Panc1 (cell line): ENCODE data around the gene HSD17B10. TPM values are rescaled to one million over a fixed set of nuclear protein-coding genes. Genes with fewer than 3 reads are reported as not detected.

Source experiments
- ATAC-seq: fragments of 200-7000 bp; cut with Tn5 transposase; 2 replicates; pipeline ENCODE4 v1.9.1; 2020; ENCODE audit warnings: mild to moderate bottlenecking, moderate library complexity
- BruUV-seq: library from RNA; stranded (reverse); fragments of 400-500 nt; replicated peaks from 2 replicates; lab custom pipeline; 2021; lab: Mats Ljungman, UMichigan
- CTCF ChIA-PET: fragments of 300-600 bp; sonication (Branson Sonifier 250); formaldehyde crosslinking; loops from one replicate; lab custom pipeline; 2022; ENCODE audit warnings: antibody characterized with exemption; lab: Charles Lee
- POLR2A ChIA-PET: fragments of 300-600 bp; sonication (Branson Sonifier 250); formaldehyde crosslinking; loops from one replicate; lab custom pipeline; 2022; ENCODE audit warnings: antibody characterized with exemption; lab: Charles Lee
- DNase-seq: peaks from one replicate; pipeline ENCODE4 v3.0.0-alpha.2; 2010; ENCODE audit warnings: low read depth, low spot score
- H3K27ac ChIP-seq: 2 replicates; pipeline ENCODE4 v1.5.1; 2011; ENCODE audit warnings: mild to moderate bottlenecking, low read length, inconsistent platforms
- H3K27me3 ChIP-seq: fragments of 200-500 bp; sonication (Bioruptor generic); 2 replicates; pipeline ENCODE4 v1.6.0; 2014; ENCODE audit warnings: low read length, inconsistent platforms; ENCODE audit not compliant: control insufficient read depth, insufficient read depth
- H3K36me3 ChIP-seq: fragments of 200-500 bp; sonication (Bioruptor generic); 2 replicates; pipeline ENCODE4 v1.5.1; 2014; ENCODE audit warnings: inconsistent platforms, mild to moderate bottlenecking, low read length, moderate library complexity; ENCODE audit not compliant: control insufficient read depth, insufficient read depth
- H3K4me1 ChIP-seq: 2 replicates; pipeline ENCODE4 v1.5.1; 2011; ENCODE audit warnings: inconsistent platforms, mild to moderate bottlenecking, low read length, moderate library complexity; ENCODE audit not compliant: control insufficient read depth, insufficient read depth
- H3K4me3 ChIP-seq, 2 experiments: 2 replicates each; pipeline ENCODE4 v1.5.1; 2011 to 2012; ENCODE audit warnings: low read depth in 2 of 2, low read length in 2 of 2, mild to moderate bottlenecking in 2 of 2, inconsistent platforms in 1 of 2, moderate library complexity in 1 of 2
- H3K9me3 ChIP-seq: fragments of 200-500 bp; sonication (Bioruptor generic); 2 replicates; pipeline ENCODE4 v1.5.1; 2014; ENCODE audit warnings: low read depth, mild to moderate bottlenecking, inconsistent platforms, low read length, moderate library complexity; ENCODE audit not compliant: control insufficient read depth, insufficient read depth
- POLR2AphosphoS5 ChIP-seq: IDR thresholded peaks from 2 replicates; pipeline ENCODE4 v1.6.1; 2012; ENCODE audit warnings: mild to moderate bottlenecking, low read depth, low read length, moderate library complexity
- SIN3A ChIP-seq: IDR thresholded peaks from 2 replicates; pipeline ENCODE4 v1.6.1; 2012; ENCODE audit warnings: low read depth, mild to moderate bottlenecking, low read length, moderate library complexity, borderline replicate concordance; ENCODE audit not compliant: insufficient read depth
- TCF7L2 ChIP-seq: IDR thresholded peaks from 2 replicates; pipeline ENCODE4 v1.6.1; 2011; ENCODE audit warnings: mild to moderate bottlenecking, low read depth, low read length, inconsistent platforms
- in situ Hi-C: cut with HindIII; loops from 2 replicates; pipeline ENCODE4 v1.10.0; 2016; ENCODE audit warnings: low sequenced_read_pairs, low pct_unique_long_range_greater_than_20kb
- intact Hi-C: fragments of 100-400 bp; cut with micrococcal nuclease; formaldehyde crosslinking; loops from one replicate; pipeline ENCODE4 v1.10.0; 2022; ENCODE audit not compliant: unreplicated experiment
- total RNA-seq: library from RNA; stranded (reverse); gene quantifications from one replicate; pipeline ENCODE4 v1.2.1, GENCODE V29; 2021; ENCODE audit not compliant: unreplicated experiment
- TF ChIP-seq, protein P1 (sequence below): fragments of 450-650 bp; IDR thresholded peaks from 2 replicates; pipeline ENCODE4 v1.5.1; 2017; ENCODE audit warnings: mild to moderate bottlenecking
- TF ChIP-seq, protein P2 (sequence below), 2 experiments: IDR thresholded peaks; 2 replicates each; pipeline ENCODE4 v1.6.1; 2011 to 2012; ENCODE audit warnings: low read depth in 2 of 2, control low read depth in 1 of 2, low read length in 1 of 2, mild to moderate bottlenecking in 1 of 2, moderate library complexity in 1 of 2; ENCODE audit not compliant: insufficient read depth in 1 of 2

The HSD17B10 gene
- total RNA-seq, 1 experiment from 2014 or later: 216 TPM

DNA sequence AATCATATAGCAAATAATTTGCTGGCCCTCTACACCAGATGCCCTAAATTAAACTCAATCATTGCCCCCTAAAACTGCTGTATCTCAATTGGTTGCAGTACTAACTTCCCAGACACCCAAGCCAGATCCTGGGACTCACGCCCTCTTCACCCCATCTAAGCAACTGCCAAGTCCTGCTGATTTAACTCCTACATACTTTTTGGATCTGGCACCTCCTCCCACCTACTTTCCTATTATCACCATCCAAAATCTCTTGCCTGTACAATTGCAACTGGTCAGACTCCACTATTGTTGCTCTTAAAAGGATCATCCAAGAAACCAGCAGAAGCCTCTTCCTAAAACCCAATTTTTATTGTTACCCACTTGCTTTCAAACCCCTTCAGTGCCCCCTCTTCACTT lies 4.7 kb upstream of the HSD17B10 start:
- Histone ChIP-seq H3K9me3 (no peaks in the 10 kb centered on the region), H3K4me3 (no peak overlapping the region), H3K36me3 (no peaks in the 10 kb centered on the region), H3K4me1 (peaks cover 11% of the 10 kb centered on the region), H3K27ac (no peak overlapping the region), H3K27me3 (no peaks in the 10 kb centered on the region)
- ChIA-PET POLR2A (no interaction called here), CTCF (no interaction called here)
- no peak for ATAC-seq
- BruUV-seq: no TSS peak
- in situ Hi-C loops: no loop called here
- intact Hi-C loops: no loop called here
- DNase-seq: no peak
- no peak for TF ChIP-seq SIN3A
- TF ChIP-seq POLR2AphosphoS5: no peak
- TF ChIP-seq, protein P1, sequence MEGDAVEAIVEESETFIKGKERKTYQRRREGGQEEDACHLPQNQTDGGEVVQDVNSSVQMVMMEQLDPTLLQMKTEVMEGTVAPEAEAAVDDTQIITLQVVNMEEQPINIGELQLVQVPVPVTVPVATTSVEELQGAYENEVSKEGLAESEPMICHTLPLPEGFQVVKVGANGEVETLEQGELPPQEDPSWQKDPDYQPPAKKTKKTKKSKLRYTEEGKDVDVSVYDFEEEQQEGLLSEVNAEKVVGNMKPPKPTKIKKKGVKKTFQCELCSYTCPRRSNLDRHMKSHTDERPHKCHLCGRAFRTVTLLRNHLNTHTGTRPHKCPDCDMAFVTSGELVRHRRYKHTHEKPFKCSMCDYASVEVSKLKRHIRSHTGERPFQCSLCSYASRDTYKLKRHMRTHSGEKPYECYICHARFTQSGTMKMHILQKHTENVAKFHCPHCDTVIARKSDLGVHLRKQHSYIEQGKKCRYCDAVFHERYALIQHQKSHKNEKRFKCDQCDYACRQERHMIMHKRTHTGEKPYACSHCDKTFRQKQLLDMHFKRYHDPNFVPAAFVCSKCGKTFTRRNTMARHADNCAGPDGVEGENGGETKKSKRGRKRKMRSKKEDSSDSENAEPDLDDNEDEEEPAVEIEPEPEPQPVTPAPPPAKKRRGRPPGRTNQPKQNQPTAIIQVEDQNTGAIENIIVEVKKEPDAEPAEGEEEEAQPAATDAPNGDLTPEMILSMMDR: no peak
- no peak for TF ChIP-seq TCF7L2
- TF ChIP-seq, protein P2, sequence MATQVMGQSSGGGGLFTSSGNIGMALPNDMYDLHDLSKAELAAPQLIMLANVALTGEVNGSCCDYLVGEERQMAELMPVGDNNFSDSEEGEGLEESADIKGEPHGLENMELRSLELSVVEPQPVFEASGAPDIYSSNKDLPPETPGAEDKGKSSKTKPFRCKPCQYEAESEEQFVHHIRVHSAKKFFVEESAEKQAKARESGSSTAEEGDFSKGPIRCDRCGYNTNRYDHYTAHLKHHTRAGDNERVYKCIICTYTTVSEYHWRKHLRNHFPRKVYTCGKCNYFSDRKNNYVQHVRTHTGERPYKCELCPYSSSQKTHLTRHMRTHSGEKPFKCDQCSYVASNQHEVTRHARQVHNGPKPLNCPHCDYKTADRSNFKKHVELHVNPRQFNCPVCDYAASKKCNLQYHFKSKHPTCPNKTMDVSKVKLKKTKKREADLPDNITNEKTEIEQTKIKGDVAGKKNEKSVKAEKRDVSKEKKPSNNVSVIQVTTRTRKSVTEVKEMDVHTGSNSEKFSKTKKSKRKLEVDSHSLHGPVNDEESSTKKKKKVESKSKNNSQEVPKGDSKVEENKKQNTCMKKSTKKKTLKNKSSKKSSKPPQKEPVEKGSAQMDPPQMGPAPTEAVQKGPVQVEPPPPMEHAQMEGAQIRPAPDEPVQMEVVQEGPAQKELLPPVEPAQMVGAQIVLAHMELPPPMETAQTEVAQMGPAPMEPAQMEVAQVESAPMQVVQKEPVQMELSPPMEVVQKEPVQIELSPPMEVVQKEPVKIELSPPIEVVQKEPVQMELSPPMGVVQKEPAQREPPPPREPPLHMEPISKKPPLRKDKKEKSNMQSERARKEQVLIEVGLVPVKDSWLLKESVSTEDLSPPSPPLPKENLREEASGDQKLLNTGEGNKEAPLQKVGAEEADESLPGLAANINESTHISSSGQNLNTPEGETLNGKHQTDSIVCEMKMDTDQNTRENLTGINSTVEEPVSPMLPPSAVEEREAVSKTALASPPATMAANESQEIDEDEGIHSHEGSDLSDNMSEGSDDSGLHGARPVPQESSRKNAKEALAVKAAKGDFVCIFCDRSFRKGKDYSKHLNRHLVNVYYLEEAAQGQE (IDR thresholded peaks at IDR 0.05; ENCODE audit: insufficient read depth in 1 of 2, low read depth in 2 of 2, low read length in 1 of 2): no peak

DNA sequence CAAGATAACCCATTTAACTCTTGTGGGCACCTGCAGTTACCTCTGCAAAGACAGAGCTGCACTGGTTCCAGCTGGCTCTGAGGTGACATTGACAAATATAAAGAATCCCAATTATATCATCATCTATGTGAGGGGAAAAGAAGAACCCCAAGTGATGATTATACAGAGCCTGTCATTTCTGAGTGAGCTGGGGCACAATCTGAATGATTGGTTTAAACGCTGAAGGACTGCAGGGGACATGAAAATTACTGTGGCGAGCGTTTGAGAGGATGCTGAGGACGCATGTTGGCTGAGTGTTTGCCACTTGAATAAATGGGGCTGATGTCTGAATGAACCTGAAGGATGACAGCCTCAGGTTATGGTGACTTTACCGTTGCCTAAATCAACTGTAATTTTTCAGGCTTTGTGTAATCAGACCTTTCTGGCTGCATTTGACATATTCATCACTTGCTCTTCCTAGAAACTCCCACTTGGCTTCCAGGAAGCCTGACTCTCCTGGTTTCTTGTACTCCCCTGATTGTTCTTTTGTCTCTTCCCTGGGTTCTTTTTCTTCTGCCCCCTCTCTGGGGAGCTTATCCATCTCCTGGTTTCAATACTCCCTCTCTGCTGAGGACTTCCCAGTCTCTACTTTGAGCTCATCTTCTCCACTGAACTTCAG lies 4.1 kb upstream of the HSD17B10 start:
- H3K4me1 ChIP-seq: peaks cover 11% of the 10 kb centered on the region
- in situ Hi-C loops: no loop called here
- no peaks in the 10 kb centered on the region for H3K27me3 ChIP-seq
- intact Hi-C loops: no loop called here
- H3K36me3 ChIP-seq: no peaks in the 10 kb centered on the region
- POLR2A ChIA-PET: no interaction called here
- TF ChIP-seq SIN3A: no peak
- no peak for TF ChIP-seq TCF7L2
- TF ChIP-seq, protein P1: no peak
- TF ChIP-seq POLR2AphosphoS5: no peak
- TF ChIP-seq, protein P2 (IDR thresholded peaks at IDR 0.05; ENCODE audit: insufficient read depth in 1 of 2, low read depth in 2 of 2, low read length in 1 of 2): no peak
- H3K27ac ChIP-seq: no peak overlapping the region
- ATAC-seq (no peak), DNase-seq (no peak)
- H3K4me3 ChIP-seq: no peak overlapping the region
- H3K9me3 ChIP-seq: no peaks in the 10 kb centered on the region
- CTCF ChIA-PET: no interaction called here
- BruUV-seq: no TSS peak
